CD14-positive monocyte (primary cell): ENCODE results near the gene SH2D1B. TPM values are rescaled to one million over a fixed set of nuclear protein-coding genes. Genes with fewer than 3 reads are reported as not detected.

ENCODE experiments used
- DNase-seq, 3 donors: peaks; one replicate each; pipeline ENCODE4 v3.0.0-alpha.2; 2011 to 2022
- H2AFZ ChIP-seq: 2 replicates; pipeline ENCODE4 v1.6.0; 2012; ENCODE audit warnings: mild to moderate bottlenecking, low read depth, low read length, inconsistent platforms; ENCODE audit not compliant: insufficient read depth, poor library complexity, severe bottlenecking
- H3K27ac ChIP-seq, 2 donors: 1 replicate in 1 of 2; 2 replicates in 1 of 2; pipeline ENCODE4 v1.5.1; 2012 to 2013; ENCODE audit warnings: low read length in 2 of 2, control low read depth in 1 of 2, inconsistent platforms in 1 of 2, low read depth in 1 of 2, mild to moderate bottlenecking in 1 of 2
- H3K27me3 ChIP-seq, 2 donors: one replicate each; pipeline versions ENCODE4 v1.6.0 to v1.6.1; 2011 to 2013; ENCODE audit warnings: low read length in 2 of 2; ENCODE audit not compliant: control insufficient read depth in 2 of 2, insufficient read depth in 2 of 2
- H3K36me3 ChIP-seq, 2 donors: replicated peaks in 1 of 2; 1 replicate in 1 of 2; 2 replicates in 1 of 2; pipeline versions ENCODE4 v1.5.1 to v1.6.1; 2012 to 2013; ENCODE audit warnings: low read length in 2 of 2, control low read depth in 1 of 2, inconsistent platforms in 1 of 2, mild to moderate bottlenecking in 1 of 2; ENCODE audit not compliant: insufficient read depth in 2 of 2, control insufficient read depth in 1 of 2
- H3K4me1 ChIP-seq, 2 donors: 1 replicate in 1 of 2; 2 replicates in 1 of 2; pipeline versions ENCODE4 v1.5.1 to v1.6.1; 2012 to 2013; ENCODE audit warnings: low read length in 2 of 2, control low read depth in 1 of 2, inconsistent platforms in 1 of 2, mild to moderate bottlenecking in 1 of 2, moderate library complexity in 1 of 2; ENCODE audit not compliant: insufficient read depth in 2 of 2, control insufficient read depth in 1 of 2
- H3K4me2 ChIP-seq: replicated peaks from 2 replicates; pipeline ENCODE3; 2012; ENCODE audit warnings: low read length, moderate library complexity, mild to moderate bottlenecking; ENCODE audit not compliant: poor library complexity, severe bottlenecking; ENCODE audit errors: extremely low read depth
- H3K4me3 ChIP-seq, 3 experiments: fragments of 200-600 bp in 1 of 3; sonication (generic) in 1 of 3; replicated peaks in 1 of 3; 1 replicate in 2 of 3; 2 replicates in 1 of 3; pipeline ENCODE4 v1.5.1; 2011 to 2013; ENCODE audit warnings: low read length in 3 of 3, mild to moderate bottlenecking in 3 of 3, control low read depth in 2 of 3, low read depth in 2 of 3, inconsistent platforms in 1 of 3, moderate library complexity in 1 of 3
- H3K79me2 ChIP-seq: 2 replicates; pipeline ENCODE4 v1.6.0; 2012; ENCODE audit warnings: mild to moderate bottlenecking, control low read depth, inconsistent platforms, low read length, moderate library complexity; ENCODE audit not compliant: insufficient read depth
- H3K9ac ChIP-seq: 2 replicates; pipeline ENCODE4 v1.6.0; 2017; ENCODE audit warnings: low read length, mild to moderate bottlenecking; ENCODE audit not compliant: insufficient read depth, poor library complexity, severe bottlenecking
- H3K9me3 ChIP-seq, 2 donors: replicated peaks in 1 of 2; 1 replicate in 1 of 2; 2 replicates in 1 of 2; pipeline versions ENCODE4 v1.5.1 to v1.6.1; 2012 to 2013; ENCODE audit warnings: low read length in 2 of 2, control low read depth in 1 of 2; ENCODE audit not compliant: control insufficient read depth in 1 of 2, insufficient read depth in 1 of 2
- H4K20me1 ChIP-seq: 2 replicates; pipeline ENCODE4 v1.6.0; 2012; ENCODE audit warnings: mild to moderate bottlenecking, low read length, control low read depth, moderate library complexity; ENCODE audit not compliant: insufficient read depth
- H3K27ac Mint-ChIP-seq, 7 donors: one replicate each; pipeline ENCODE4 v1.8.0; 2020; ENCODE audit warnings: mild to moderate bottlenecking in 7 of 7, mixed read lengths in 7 of 7, moderate library complexity in 6 of 7, inconsistent platforms in 2 of 7
- H3K27me3 Mint-ChIP-seq, 3 donors: one replicate each; pipeline ENCODE4 v1.8.0; 2021 to 2022; ENCODE audit warnings: low read depth in 3 of 3, mild to moderate bottlenecking in 3 of 3, mixed read lengths in 3 of 3, moderate library complexity in 3 of 3, inconsistent platforms in 1 of 3
- H3K36me3 Mint-ChIP-seq, 2 donors: one replicate each; pipeline ENCODE4 v1.8.0; 2020; ENCODE audit warnings: mixed read lengths in 2 of 2, inconsistent platforms in 1 of 2, mild to moderate bottlenecking in 1 of 2
- H3K4me1 Mint-ChIP-seq: one replicate; pipeline ENCODE4 v1.8.0; 2020; ENCODE audit warnings: mild to moderate bottlenecking, mixed read lengths
- H3K4me3 Mint-ChIP-seq, 2 donors: one replicate each; pipeline ENCODE4 v1.8.0; 2020; ENCODE audit warnings: mild to moderate bottlenecking in 2 of 2, mixed read lengths in 2 of 2, moderate library complexity in 1 of 2
- H3K9me3 Mint-ChIP-seq, 7 donors: one replicate each; pipeline ENCODE4 v1.8.0; 2020 to 2022; ENCODE audit warnings: mixed read lengths in 7 of 7, mild to moderate bottlenecking in 6 of 7, moderate library complexity in 6 of 7, inconsistent platforms in 2 of 7
- WGBS: methylation state at CpG from one replicate; pipeline ENCODE4 v1.1.5; 2013; ENCODE audit warnings: missing lambda C conversion rate; ENCODE audit not compliant: insufficient coverage; 5-methylcytosine and 5-hydroxymethylcytosine counted together
- intact Hi-C, 2 donors: fragments of 100-400 bp; cut with micrococcal nuclease; formaldehyde crosslinking; loops; one replicate each; pipeline versions ENCODE4 v1.15.0 to v1.15.1; 2023
- polyA plus RNA-seq, 3 donors: library from polyadenylated mRNA; depleted of rRNA in 1 of 3; unstranded in 2 of 3; stranded (reverse) in 1 of 3; fragments of 300-500 nt in 2 of 3; fragments of >200 nt in 1 of 3; fragmentation: Illumina TruSeq in 2 of 3; gene quantifications; 1 replicate in 2 of 3; 2 replicates in 1 of 3; pipeline ENCODE4 v1.2.3, GENCODE V29; 2012 to 2021
- TF ChIP-seq, protein P1 (sequence below): fragments of 200-600 bp; IDR thresholded peaks from one replicate; pipeline ENCODE4 v1.8.0; 2022; ENCODE audit warnings: antibody characterized with exemption, mild to moderate bottlenecking

Gene SH2D1B
- polyA plus RNA-seq, 3 donors = 0.88 to 2.9 (median 1.7) TPM

- H3K4me1 ChIP-seq = peaks cover 13 to 30% of the 10 kb centered on the region in 2 donors
- no peak overlapping the region for H3K4me2 ChIP-seq
- H3K9me3 ChIP-seq = no peaks in the 10 kb centered on the region
- no peak for DNase-seq
- intact Hi-C loops = no loop called here
- H3K4me3 ChIP-seq = no peak overlapping the region
- Mint-ChIP-seq H3K36me3 (no peaks in the 10 kb centered on the region), H3K4me3 (no peak overlapping the region), H3K9me3 (no peaks in the 10 kb centered on the region), H3K4me1 (peaks cover 37% of the 10 kb centered on the region), H3K27me3 (peaks cover 0 to under 1% (median 0%) of the 10 kb centered on the region in 3 donors), H3K27ac (peak overlapping the region in 1 of 7 donors; percentile 46)
- no peaks in the 10 kb centered on the region for H4K20me1 ChIP-seq
- no peaks in the 10 kb centered on the region for H3K36me3 ChIP-seq
- H3K79me2 ChIP-seq = no peaks in the 10 kb centered on the region
- H3K9ac ChIP-seq = no peak overlapping the region
- H3K27me3 ChIP-seq = no peaks in the 10 kb centered on the region
- TF ChIP-seq, protein P1, sequence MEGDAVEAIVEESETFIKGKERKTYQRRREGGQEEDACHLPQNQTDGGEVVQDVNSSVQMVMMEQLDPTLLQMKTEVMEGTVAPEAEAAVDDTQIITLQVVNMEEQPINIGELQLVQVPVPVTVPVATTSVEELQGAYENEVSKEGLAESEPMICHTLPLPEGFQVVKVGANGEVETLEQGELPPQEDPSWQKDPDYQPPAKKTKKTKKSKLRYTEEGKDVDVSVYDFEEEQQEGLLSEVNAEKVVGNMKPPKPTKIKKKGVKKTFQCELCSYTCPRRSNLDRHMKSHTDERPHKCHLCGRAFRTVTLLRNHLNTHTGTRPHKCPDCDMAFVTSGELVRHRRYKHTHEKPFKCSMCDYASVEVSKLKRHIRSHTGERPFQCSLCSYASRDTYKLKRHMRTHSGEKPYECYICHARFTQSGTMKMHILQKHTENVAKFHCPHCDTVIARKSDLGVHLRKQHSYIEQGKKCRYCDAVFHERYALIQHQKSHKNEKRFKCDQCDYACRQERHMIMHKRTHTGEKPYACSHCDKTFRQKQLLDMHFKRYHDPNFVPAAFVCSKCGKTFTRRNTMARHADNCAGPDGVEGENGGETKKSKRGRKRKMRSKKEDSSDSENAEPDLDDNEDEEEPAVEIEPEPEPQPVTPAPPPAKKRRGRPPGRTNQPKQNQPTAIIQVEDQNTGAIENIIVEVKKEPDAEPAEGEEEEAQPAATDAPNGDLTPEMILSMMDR = no peak
- 63% methylated on average over 5 of the region's 8 CpGs for WGBS
- H3K27ac ChIP-seq = no peak overlapping the region
- H2AFZ ChIP-seq = no peak overlapping the region
Measured at GRCh38 chr1:162388083-162388594, 23.8 kb downstream of the SH2D1B start.

DNA sequence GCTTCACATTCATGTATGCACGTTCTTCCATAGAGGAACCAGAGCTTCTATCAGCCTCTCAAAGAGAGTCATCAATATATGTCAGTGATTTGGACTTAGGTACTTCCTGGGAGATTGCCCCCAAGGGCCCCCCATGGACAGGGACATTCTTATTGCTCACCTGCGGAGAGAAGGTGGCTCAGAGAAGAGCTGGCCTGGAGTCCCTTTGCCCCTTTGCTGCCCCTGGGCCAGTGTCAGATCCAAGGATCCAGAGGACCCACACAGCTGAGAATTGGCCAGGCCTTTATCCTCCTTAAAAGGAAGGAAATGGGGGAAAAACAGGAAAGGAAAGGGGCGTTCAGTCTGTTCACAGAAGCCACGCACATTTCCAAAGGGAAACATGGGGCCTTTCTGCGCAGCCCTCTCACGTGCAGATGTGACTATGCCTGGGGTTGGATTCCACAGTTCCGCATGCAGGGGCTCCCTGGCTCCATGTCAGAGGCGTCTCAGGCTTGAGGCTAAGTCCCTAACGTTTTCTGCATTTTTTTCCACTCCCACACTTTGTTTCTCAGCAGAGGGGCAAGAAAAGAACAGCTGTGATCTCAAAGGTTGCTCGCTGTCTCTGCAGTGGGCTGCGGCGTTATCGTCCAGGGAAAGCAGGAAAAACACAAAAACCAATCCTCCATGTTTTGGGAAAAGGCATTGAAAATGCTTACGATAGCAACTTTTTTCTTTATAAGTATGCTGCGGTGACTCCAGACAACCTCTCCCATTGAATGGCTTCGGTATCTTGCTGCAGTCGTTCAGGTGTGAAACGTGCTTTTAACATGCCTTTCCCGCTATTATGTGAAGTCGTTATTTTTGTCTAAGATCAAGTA is 24.5 kb downstream of the SH2D1B start:
- Histone ChIP-seq H3K9ac (no peak overlapping the region), H3K79me2 (no peaks in the 10 kb centered on the region), H4K20me1 (no peaks in the 10 kb centered on the region), H3K27me3 (no peaks in the 10 kb centered on the region), H3K27ac (no peak overlapping the region), H3K4me1 (peaks cover 13 to 30% of the 10 kb centered on the region in 2 donors), H3K9me3 (no peaks in the 10 kb centered on the region), H3K36me3 (no peaks in the 10 kb centered on the region), H3K4me2 (no peak overlapping the region), H2AFZ (no peak overlapping the region), H3K4me3 (no peak overlapping the region)
- no peak overlapping the region for H3K27ac Mint-ChIP-seq
- no peak for DNase-seq
- H3K4me3 Mint-ChIP-seq = no peak overlapping the region
- peaks cover 0 to 2% (median 0%) of the 10 kb centered on the region in 3 donors for H3K27me3 Mint-ChIP-seq
- intact Hi-C loops = no loop called here
- 81% methylated on average over 19 of the region's 20 CpGs for WGBS
- H3K36me3 Mint-ChIP-seq = no peaks in the 10 kb centered on the region
- H3K4me1 Mint-ChIP-seq = peaks cover 37% of the 10 kb centered on the region
- H3K9me3 Mint-ChIP-seq = no peaks in the 10 kb centered on the region
- TF ChIP-seq, protein P1 = no peak
